IMR-90 (cell line): ENCODE data around the gene ABHD17A. TPM values are rescaled to one million over a fixed set of nuclear protein-coding genes. Genes with fewer than 3 reads are reported as not detected.

Experiments
- ATAC-seq: fragments of 200-7000 bp; cut with Tn5 transposase; 2 replicates; pipeline ENCODE4 v1.9.1; 2020; ENCODE audit warnings: low read depth, mild to moderate bottlenecking, moderate library complexity
- BruUV-seq: library from RNA; stranded (reverse); fragments of 400-500 nt; replicated peaks from 2 replicates; lab custom pipeline; 2021; lab: Mats Ljungman, UMichigan
- CTCF ChIA-PET: fragments of 300-600 bp; formaldehyde crosslinking; extraction: SDS; loops from one replicate; lab custom pipeline; 2021; ENCODE audit warnings: antibody characterized with exemption; lab: Yijun Ruan, JAX
- POLR2A ChIA-PET: fragments of 300-600 bp; sonication (Branson Sonifier 250); formaldehyde crosslinking; loops from one replicate; lab custom pipeline; 2022; ENCODE audit warnings: antibody characterized with exemption; ENCODE audit not compliant: unreplicated experiment; lab: Charles Lee
- DNase-seq: peaks from one replicate; pipeline ENCODE4 v3.0.0; 2013
- H2AFZ ChIP-seq: replicated peaks from 2 replicates; pipeline ENCODE3; 2013; ENCODE audit warnings: low read length, mild to moderate bottlenecking; ENCODE audit not compliant: poor library complexity
- H2AK5ac ChIP-seq: 2 replicates; pipeline ENCODE4 v1.6.1; 2013; ENCODE audit warnings: low read depth, low read length, inconsistent platforms
- H2AK9ac ChIP-seq: replicated peaks from 2 replicates; pipeline ENCODE3; 2013; ENCODE audit warnings: mild to moderate bottlenecking, low read depth, low read length, moderate library complexity; ENCODE audit not compliant: poor library complexity
- H2BK120ac ChIP-seq: 2 replicates; pipeline ENCODE4 v1.6.1; 2013; ENCODE audit warnings: low read depth, low read length, inconsistent platforms
- H2BK15ac ChIP-seq: 3 replicates; pipeline ENCODE4 v1.6.1; 2013; ENCODE audit warnings: low read depth, low read length, inconsistent platforms
- H2BK20ac ChIP-seq: 2 replicates; pipeline ENCODE4 v1.6.1; 2013; ENCODE audit warnings: low read depth, mild to moderate bottlenecking, inconsistent platforms, low read length, moderate library complexity
- H2BK5ac ChIP-seq: 2 replicates; pipeline ENCODE4 v1.6.1; 2013; ENCODE audit warnings: mild to moderate bottlenecking, low read depth, low read length, inconsistent platforms; ENCODE audit not compliant: poor library complexity, severe bottlenecking
- H3K14ac ChIP-seq: replicated peaks from 2 replicates; pipeline ENCODE4 v1.6.1; 2013; ENCODE audit warnings: low read depth, low read length, inconsistent platforms
- H3K18ac ChIP-seq: 2 replicates; pipeline ENCODE4 v1.6.1; 2013; ENCODE audit warnings: low read depth, low read length, control low read depth
- H3K23ac ChIP-seq: 2 replicates; pipeline ENCODE4 v1.6.1; 2013; ENCODE audit warnings: low read depth, low read length, inconsistent platforms
- H3K27ac ChIP-seq: 2 replicates; pipeline ENCODE4 v1.5.1; 2013; ENCODE audit warnings: mild to moderate bottlenecking, control low read depth, low read length; ENCODE audit not compliant: insufficient read depth
- H3K27me3 ChIP-seq: 2 replicates; pipeline ENCODE4 v1.6.1; 2013; ENCODE audit warnings: low read length; ENCODE audit not compliant: control insufficient read depth, insufficient read depth
- H3K36me3 ChIP-seq: 2 replicates; pipeline ENCODE4 v1.6.1; 2013; ENCODE audit warnings: low read length, mixed read lengths; ENCODE audit not compliant: control insufficient read depth, insufficient read depth
- H3K4ac ChIP-seq: 2 replicates; pipeline ENCODE4 v1.6.1; 2013; ENCODE audit warnings: low read depth, low read length, inconsistent platforms
- H3K4me1 ChIP-seq: 2 replicates; pipeline ENCODE4 v1.6.1; 2013; ENCODE audit warnings: low read length, mixed read lengths; ENCODE audit not compliant: control insufficient read depth, insufficient read depth
- H3K4me2 ChIP-seq: 2 replicates; pipeline ENCODE4 v1.6.1; 2013; ENCODE audit warnings: low read depth, mild to moderate bottlenecking, control low read depth, low read length, moderate library complexity
- H3K4me3 ChIP-seq: 2 replicates; pipeline ENCODE4 v1.5.1; 2013; ENCODE audit warnings: low read depth, mild to moderate bottlenecking, control low read depth, low read length, moderate library complexity; ENCODE audit not compliant: insufficient read depth
- H3K56ac ChIP-seq: 2 replicates; pipeline ENCODE4 v1.6.1; 2013; ENCODE audit warnings: low read length, inconsistent platforms; ENCODE audit not compliant: insufficient read depth; ENCODE audit errors: extremely low read depth
- H3K79me1 ChIP-seq, 2 experiments: 2 replicates each; pipeline ENCODE4 v1.6.1; 2013; ENCODE audit warnings: low read length in 2 of 2, inconsistent platforms in 1 of 2, low read depth in 1 of 2
- H3K9ac ChIP-seq: 2 replicates; pipeline ENCODE4 v1.6.1; 2013; ENCODE audit warnings: low read depth, low read length, control low read depth
- H3K9me1 ChIP-seq: 2 replicates; pipeline ENCODE4 v1.6.1; 2013; ENCODE audit warnings: low read length, inconsistent platforms; ENCODE audit not compliant: insufficient read depth
- H3K9me3 ChIP-seq: 2 replicates; pipeline ENCODE4 v1.6.1; 2013; ENCODE audit warnings: low read length; ENCODE audit not compliant: control insufficient read depth, insufficient read depth
- H4K20me1 ChIP-seq: 2 replicates; pipeline ENCODE4 v1.6.1; 2013; ENCODE audit warnings: low read length, inconsistent platforms; ENCODE audit not compliant: insufficient read depth
- H4K5ac ChIP-seq: 2 replicates; pipeline ENCODE4 v1.6.1; 2013; ENCODE audit warnings: mild to moderate bottlenecking, low read depth, low read length, control low read depth
- H4K8ac ChIP-seq, 2 experiments: 2 replicates each; pipeline ENCODE4 v1.6.1; 2013; ENCODE audit warnings: low read depth in 2 of 2, low read length in 2 of 2, control low read depth in 1 of 2, inconsistent platforms in 1 of 2
- H4K91ac ChIP-seq: 2 replicates; pipeline ENCODE4 v1.6.1; 2013; ENCODE audit warnings: low read depth, low read length, inconsistent platforms; ENCODE audit not compliant: insufficient read depth
- BHLHE40 ChIP-seq: fragments of 150-350 bp; IDR thresholded peaks from 2 replicates; pipeline ENCODE4 v1.6.1; 2016; ENCODE audit warnings: mild to moderate bottlenecking, low read depth, low read length
- CEBPB ChIP-seq: IDR thresholded peaks from 2 replicates; pipeline ENCODE4 v1.6.1; 2012; ENCODE audit warnings: low read depth, low read length, improper control_type of control experiment
- CHD1 ChIP-seq: IDR thresholded peaks from 2 replicates; pipeline ENCODE4 v1.6.1; 2012; ENCODE audit warnings: low read depth, low read length, improper control_type of control experiment
- FOS ChIP-seq: fragments of 150-350 bp; IDR thresholded peaks from 2 replicates; pipeline ENCODE4 v1.6.1; 2016; ENCODE audit warnings: low read depth, low read length
- MAFK ChIP-seq: IDR thresholded peaks from 2 replicates; pipeline ENCODE4 v1.6.1; 2012; ENCODE audit warnings: low read depth, low read length, improper control_type of control experiment
- MAZ ChIP-seq: IDR thresholded peaks from 2 replicates; pipeline ENCODE4 v1.6.1; 2012; ENCODE audit warnings: low read depth, mild to moderate bottlenecking, low read length, improper control_type of control experiment, moderate library complexity, borderline replicate concordance
- NFE2L2 ChIP-seq: fragments of 150-350 bp; IDR thresholded peaks from 2 replicates; pipeline ENCODE4 v1.6.1; 2016; ENCODE audit warnings: low read depth, mild to moderate bottlenecking, low read length
- POLR2A ChIP-seq: IDR thresholded peaks from 2 replicates; pipeline ENCODE4 v1.6.1; 2012; ENCODE audit warnings: mild to moderate bottlenecking, low read depth, low read length
- RAD21 ChIP-seq: IDR thresholded peaks from 2 replicates; pipeline ENCODE4 v1.6.1; 2012; ENCODE audit warnings: low read length, improper control_type of control experiment
- SMC3 ChIP-seq: fragments of 150-350 bp; IDR thresholded peaks from 2 replicates; pipeline ENCODE4 v1.6.1; 2016; ENCODE audit warnings: low read depth, mild to moderate bottlenecking, antibody characterized with exemption, low read length, moderate library complexity
- USF2 ChIP-seq: fragments of 150-350 bp; IDR thresholded peaks from 2 replicates; pipeline ENCODE4 v1.6.1; 2017; ENCODE audit warnings: mild to moderate bottlenecking, antibody characterized with exemption, low read length, low read depth
- WGBS, 2 experiments: methylation state at CpG; one replicate each; pipeline versions ENCODE4 v1.1.5 to v1.1.7; 2013; ENCODE audit warnings: missing lambda C conversion rate in 2 of 2; ENCODE audit not compliant: insufficient read length in 1 of 2; ENCODE audit errors: extremely low coverage in 2 of 2; 5-methylcytosine and 5-hydroxymethylcytosine counted together
- dilution Hi-C: fragments of 300-500 bp; cut with HindIII; formaldehyde crosslinking; loops from one replicate; pipeline ENCODE4 v1.14.3; 2018; ENCODE audit warnings: low sequenced_read_pairs; ENCODE audit not compliant: unreplicated experiment
- in situ Hi-C: fragments of 300-500 bp; cut with MboI; formaldehyde crosslinking; loops from 3 replicates; pipeline ENCODE4 v1.14.3; 2019; ENCODE audit warnings: low sequenced_read_pairs, inconsistent platforms, mixed read lengths
- intact Hi-C: fragments of 100-400 bp; cut with micrococcal nuclease; formaldehyde crosslinking; loops from 2 replicates; pipeline ENCODE4 v1.10.0; 2022
- polyA plus RNA-seq, 3 experiments: library from polyadenylated mRNA; depleted of rRNA; stranded (reverse); fragments of >200 nt; gene quantifications; 2 replicates each; pipeline ENCODE4 v1.2.3, GENCODE V29; 2012; ENCODE audit warnings: low replicate concordance in 1 of 3
- total RNA-seq: library from RNA; depleted of rRNA; stranded (reverse); fragments of >200 nt; gene quantifications from 2 replicates; pipeline ENCODE4 v1.2.3, GENCODE V29; 2012
- TF ChIP-seq, protein P1 (sequence below): conservative IDR thresholded peaks from 2 replicates; pipeline ENCODE4 v1.5.1; 2012; ENCODE audit warnings: mild to moderate bottlenecking, low read depth, low read length, improper control_type of control experiment
- TF ChIP-seq, protein P2 (sequence below): fragments of 150-350 bp; IDR thresholded peaks from 2 replicates; pipeline ENCODE4 v1.6.1; 2016; ENCODE audit warnings: low read depth, mild to moderate bottlenecking, low read length, moderate library complexity, borderline replicate concordance

ABHD17A gene
- total and polyA plus RNA-seq, 2 of the 4 experiments (the other 2 are of a cell fraction): 37.8 to 76.2 TPM

DNA sequence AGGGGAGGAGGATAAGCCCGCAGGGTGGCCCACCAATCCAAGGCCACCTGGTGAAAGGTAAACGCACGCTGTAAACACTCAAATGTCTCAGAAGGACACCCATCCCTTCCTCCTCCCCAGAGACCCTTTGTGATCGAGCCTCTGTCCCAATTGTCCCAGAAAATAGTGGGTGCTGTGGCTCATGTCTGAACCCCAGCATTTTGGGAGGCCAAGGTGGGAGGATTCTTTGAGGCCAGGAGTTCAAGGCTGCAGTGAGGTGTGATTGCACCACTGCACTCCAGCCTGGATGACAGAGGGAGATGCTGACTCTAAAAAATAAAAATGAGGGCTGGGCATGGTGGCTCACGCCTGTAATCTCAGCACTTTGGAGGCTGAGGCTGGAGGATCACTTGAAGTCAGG is 3.1 kb upstream of the ABHD17A start:
- Histone ChIP-seq H4K20me1 (peaks cover 17% of the 10 kb centered on the region), H4K5ac (no peak overlapping the region), H3K79me1 (peaks cover 0 to 17% of the 10 kb centered on the region in 2 experiments; a peak in 2 of 4 replicates), H4K91ac (no peak overlapping the region), H3K4me1 (peaks cover 11% of the 10 kb centered on the region), H2AK5ac (no peak overlapping the region), H3K9me1 (peaks cover 9% of the 10 kb centered on the region), H2AK9ac (peak overlapping the region; percentile 28), H3K9me3 (no peaks in the 10 kb centered on the region), H3K4me3 (no peak overlapping the region), H3K36me3 (no peaks in the 10 kb centered on the region), H2AFZ (no peak overlapping the region), H2BK5ac (no peak overlapping the region), H3K27me3 (no peaks in the 10 kb centered on the region), H3K23ac (no peak overlapping the region), H2BK15ac (no peak overlapping the region), H3K56ac (no peak overlapping the region), H3K14ac (no peak overlapping the region), H3K18ac (no peak overlapping the region), H4K8ac (no peak overlapping the region), H2BK20ac (no peak overlapping the region), H3K27ac (no peak overlapping the region), H2BK120ac (no peak overlapping the region), H3K9ac (no peak overlapping the region), H3K4me2 (no peak overlapping the region), H3K4ac (no peak overlapping the region)
- intact Hi-C loops: no loop called here
- dilution Hi-C loops: no loop called here
- ATAC-seq (no peak), DNase-seq (no peak)
- 100% methylated on average over 1 of the region's 5 CpGs; no CpG with 5 or more reads in 1 of the 2 experiments for WGBS, 2 experiments
- no peak for TF ChIP-seq MAFK
- no peak for TF ChIP-seq NFE2L2
- TF ChIP-seq BHLHE40: no peak
- TF ChIP-seq, protein P1, sequence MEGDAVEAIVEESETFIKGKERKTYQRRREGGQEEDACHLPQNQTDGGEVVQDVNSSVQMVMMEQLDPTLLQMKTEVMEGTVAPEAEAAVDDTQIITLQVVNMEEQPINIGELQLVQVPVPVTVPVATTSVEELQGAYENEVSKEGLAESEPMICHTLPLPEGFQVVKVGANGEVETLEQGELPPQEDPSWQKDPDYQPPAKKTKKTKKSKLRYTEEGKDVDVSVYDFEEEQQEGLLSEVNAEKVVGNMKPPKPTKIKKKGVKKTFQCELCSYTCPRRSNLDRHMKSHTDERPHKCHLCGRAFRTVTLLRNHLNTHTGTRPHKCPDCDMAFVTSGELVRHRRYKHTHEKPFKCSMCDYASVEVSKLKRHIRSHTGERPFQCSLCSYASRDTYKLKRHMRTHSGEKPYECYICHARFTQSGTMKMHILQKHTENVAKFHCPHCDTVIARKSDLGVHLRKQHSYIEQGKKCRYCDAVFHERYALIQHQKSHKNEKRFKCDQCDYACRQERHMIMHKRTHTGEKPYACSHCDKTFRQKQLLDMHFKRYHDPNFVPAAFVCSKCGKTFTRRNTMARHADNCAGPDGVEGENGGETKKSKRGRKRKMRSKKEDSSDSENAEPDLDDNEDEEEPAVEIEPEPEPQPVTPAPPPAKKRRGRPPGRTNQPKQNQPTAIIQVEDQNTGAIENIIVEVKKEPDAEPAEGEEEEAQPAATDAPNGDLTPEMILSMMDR: no peak
- TF ChIP-seq MAZ: no peak
- TF ChIP-seq CEBPB: no peak
- no peak for TF ChIP-seq POLR2A
- TF ChIP-seq CHD1: no peak
- TF ChIP-seq SMC3: no peak
- TF ChIP-seq FOS: no peak
- no peak for TF ChIP-seq USF2
- TF ChIP-seq, protein P2, sequence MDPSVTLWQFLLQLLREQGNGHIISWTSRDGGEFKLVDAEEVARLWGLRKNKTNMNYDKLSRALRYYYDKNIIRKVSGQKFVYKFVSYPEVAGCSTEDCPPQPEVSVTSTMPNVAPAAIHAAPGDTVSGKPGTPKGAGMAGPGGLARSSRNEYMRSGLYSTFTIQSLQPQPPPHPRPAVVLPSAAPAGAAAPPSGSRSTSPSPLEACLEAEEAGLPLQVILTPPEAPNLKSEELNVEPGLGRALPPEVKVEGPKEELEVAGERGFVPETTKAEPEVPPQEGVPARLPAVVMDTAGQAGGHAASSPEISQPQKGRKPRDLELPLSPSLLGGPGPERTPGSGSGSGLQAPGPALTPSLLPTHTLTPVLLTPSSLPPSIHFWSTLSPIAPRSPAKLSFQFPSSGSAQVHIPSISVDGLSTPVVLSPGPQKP: no peak
- TF ChIP-seq RAD21: no peak
- POLR2A ChIA-PET: no interaction called here
- BruUV-seq: no TSS peak
- CTCF ChIA-PET: no interaction called here
- in situ Hi-C loops: no loop called here
